HepG2 (cell line): ENCODE results near the gene MCAM. TPM values are rescaled to one million over a fixed set of nuclear protein-coding genes. Genes with fewer than 3 reads are reported as not detected.

Source experiments
- ATF7 ChIP-seq, 2 experiments: fragments of 450-650 bp in 1 of 2; sonication (generic) in 1 of 2; formaldehyde crosslinking in 1 of 2; IDR thresholded peaks; 2 replicates each; pipeline versions ENCODE4 v1.4.0 to v1.6.1; 2016 to 2020; ENCODE audit warnings: antibody characterized with exemption in 1 of 2, mild to moderate bottlenecking in 1 of 2, missing genetic modification reagents in 1 of 2
- BCL6 ChIP-seq: IDR thresholded peaks from 2 replicates; pipeline ENCODE4 v1.6.1; 2016; ENCODE audit warnings: missing genetic modification reagents, missing compliant biosample characterization
- CBX5 ChIP-seq: sonication (generic); formaldehyde crosslinking; IDR thresholded peaks from 2 replicates; pipeline ENCODE4 v1.4.0; 2020; ENCODE audit warnings: missing genetic modification reagents, borderline replicate concordance
- FOXA3 ChIP-seq: IDR thresholded peaks from 2 replicates; pipeline ENCODE4 v1.6.1; 2016; ENCODE audit warnings: missing genetic modification reagents, missing compliant biosample characterization
- MTF2 ChIP-seq: sonication (generic); formaldehyde crosslinking; IDR thresholded peaks from 2 replicates; pipeline ENCODE4 v1.5.0; 2020; ENCODE audit warnings: missing genetic modification reagents, borderline replicate concordance
- TMF1 ChIP-seq: sonication (generic); formaldehyde crosslinking; IDR thresholded peaks from 2 replicates; pipeline ENCODE4 v1.8.1; 2022; ENCODE audit warnings: low read depth, missing genetic modification reagents
- ZNF530 ChIP-seq: sonication (generic); formaldehyde crosslinking; IDR thresholded peaks from 2 replicates; pipeline ENCODE4 v1.5.0; 2020; ENCODE audit warnings: low read depth, mild to moderate bottlenecking, missing genetic modification reagents
- ZNF773 ChIP-seq: sonication (generic); formaldehyde crosslinking; IDR thresholded peaks from 2 replicates; pipeline ENCODE4 v1.4.0; 2020; ENCODE audit warnings: missing genetic modification reagents, borderline replicate concordance
- polyA plus RNA-seq, 8 experiments: library from polyadenylated mRNA; depleted of rRNA in 3 of 8; stranded (reverse) in 7 of 8; unstranded in 1 of 8; fragments of >200 nt; fragmentation: Illumina TruSeq in 4 of 8; extraction: Trizol in 4 of 8; gene quantifications; 2 replicates each; pipeline versions ENCODE4 v1.2.1 to v1.2.3, GENCODE V29; 2011 to 2016; ENCODE audit warnings: low read depth in 4 of 8, missing spikeins in 1 of 8, mixed read lengths in 1 of 8; ENCODE audit not compliant: insufficient read depth in 1 of 8
- total RNA-seq, 5 experiments: library from RNA; depleted of rRNA; stranded (reverse); fragments of >200 nt; fragmentation: Illumina TruSeq; extraction: Trizol; gene quantifications; 2 replicates each; pipeline ENCODE4 v1.2.3, GENCODE V29; 2016; ENCODE audit warnings: low read depth in 1 of 5
- TF ChIP-seq, protein P1 (sequence below): sonication (generic); formaldehyde crosslinking; IDR thresholded peaks from 2 replicates; pipeline ENCODE4 v1.5.1; 2020; ENCODE audit warnings: mild to moderate bottlenecking, missing genetic modification reagents, borderline replicate concordance
- TF ChIP-seq, protein P2 (sequence below): sonication (generic); formaldehyde crosslinking; conservative IDR thresholded peaks from 2 replicates; pipeline ENCODE4 v1.4.0; 2020; ENCODE audit warnings: missing genetic modification reagents

Gene MCAM
- total and polyA plus RNA-seq, 2 of the 13 experiments (the other 11 are each of a cell fraction or from before 2014, with no cell fraction given) = 12.1 to 15.2 TPM

DNA sequence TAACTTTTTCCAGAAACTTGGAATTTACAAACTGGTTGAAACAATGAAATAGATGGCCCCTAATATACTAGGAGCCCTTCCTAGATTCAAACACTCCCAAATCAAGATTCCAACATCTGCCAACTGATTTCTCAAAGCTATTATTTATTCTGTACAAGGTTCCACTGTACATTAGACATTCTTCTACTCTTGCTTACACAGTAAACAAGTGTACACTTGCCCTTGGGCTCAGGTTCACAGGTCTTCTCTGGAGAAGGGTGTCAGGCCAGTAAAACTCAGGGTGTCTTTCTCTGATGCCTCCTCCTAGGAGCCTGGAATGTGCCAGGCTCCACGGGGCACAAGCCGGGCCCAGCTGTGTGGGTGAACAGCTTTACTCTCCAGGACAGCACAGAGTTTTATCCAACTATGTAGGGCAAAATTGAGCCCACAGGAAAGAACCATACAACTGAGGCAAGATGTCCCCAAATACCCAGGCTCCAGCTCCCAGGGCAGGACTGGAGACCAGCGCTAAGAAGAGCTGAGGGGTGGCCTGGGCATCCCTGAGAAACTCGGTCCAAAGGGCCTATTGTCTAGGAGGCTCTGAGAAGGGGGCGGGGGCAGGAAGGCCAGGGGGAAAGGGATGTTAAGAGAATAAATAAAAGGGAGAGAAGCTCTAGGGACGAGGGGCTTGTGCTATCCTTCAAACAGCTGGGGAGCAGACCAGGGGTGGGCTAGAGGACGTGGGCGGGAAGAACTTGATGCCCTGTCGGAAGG, 38.3 kb upstream of the MCAM start (continued):
- TF ChIP-seq TMF1 = no peak
- TF ChIP-seq, protein P1, sequence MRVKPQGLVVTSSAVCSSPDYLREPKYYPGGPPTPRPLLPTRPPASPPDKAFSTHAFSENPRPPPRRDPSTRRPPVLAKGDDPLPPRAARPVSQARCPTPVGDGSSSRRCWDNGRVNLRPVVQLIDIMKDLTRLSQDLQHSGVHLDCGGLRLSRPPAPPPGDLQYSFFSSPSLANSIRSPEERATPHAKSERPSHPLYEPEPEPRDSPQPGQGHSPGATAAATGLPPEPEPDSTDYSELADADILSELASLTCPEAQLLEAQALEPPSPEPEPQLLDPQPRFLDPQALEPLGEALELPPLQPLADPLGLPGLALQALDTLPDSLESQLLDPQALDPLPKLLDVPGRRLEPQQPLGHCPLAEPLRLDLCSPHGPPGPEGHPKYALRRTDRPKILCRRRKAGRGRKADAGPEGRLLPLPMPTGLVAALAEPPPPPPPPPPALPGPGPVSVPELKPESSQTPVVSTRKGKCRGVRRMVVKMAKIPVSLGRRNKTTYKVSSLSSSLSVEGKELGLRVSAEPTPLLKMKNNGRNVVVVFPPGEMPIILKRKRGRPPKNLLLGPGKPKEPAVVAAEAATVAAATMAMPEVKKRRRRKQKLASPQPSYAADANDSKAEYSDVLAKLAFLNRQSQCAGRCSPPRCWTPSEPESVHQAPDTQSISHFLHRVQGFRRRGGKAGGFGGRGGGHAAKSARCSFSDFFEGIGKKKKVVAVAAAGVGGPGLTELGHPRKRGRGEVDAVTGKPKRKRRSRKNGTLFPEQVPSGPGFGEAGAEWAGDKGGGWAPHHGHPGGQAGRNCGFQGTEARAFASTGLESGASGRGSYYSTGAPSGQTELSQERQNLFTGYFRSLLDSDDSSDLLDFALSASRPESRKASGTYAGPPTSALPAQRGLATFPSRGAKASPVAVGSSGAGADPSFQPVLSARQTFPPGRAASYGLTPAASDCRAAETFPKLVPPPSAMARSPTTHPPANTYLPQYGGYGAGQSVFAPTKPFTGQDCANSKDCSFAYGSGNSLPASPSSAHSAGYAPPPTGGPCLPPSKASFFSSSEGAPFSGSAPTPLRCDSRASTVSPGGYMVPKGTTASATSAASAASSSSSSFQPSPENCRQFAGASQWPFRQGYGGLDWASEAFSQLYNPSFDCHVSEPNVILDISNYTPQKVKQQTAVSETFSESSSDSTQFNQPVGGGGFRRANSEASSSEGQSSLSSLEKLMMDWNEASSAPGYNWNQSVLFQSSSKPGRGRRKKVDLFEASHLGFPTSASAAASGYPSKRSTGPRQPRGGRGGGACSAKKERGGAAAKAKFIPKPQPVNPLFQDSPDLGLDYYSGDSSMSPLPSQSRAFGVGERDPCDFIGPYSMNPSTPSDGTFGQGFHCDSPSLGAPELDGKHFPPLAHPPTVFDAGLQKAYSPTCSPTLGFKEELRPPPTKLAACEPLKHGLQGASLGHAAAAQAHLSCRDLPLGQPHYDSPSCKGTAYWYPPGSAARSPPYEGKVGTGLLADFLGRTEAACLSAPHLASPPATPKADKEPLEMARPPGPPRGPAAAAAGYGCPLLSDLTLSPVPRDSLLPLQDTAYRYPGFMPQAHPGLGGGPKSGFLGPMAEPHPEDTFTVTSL (CRISPR knock-in tag) = no peak
- TF ChIP-seq ZNF773 = no peak
- no peak for TF ChIP-seq ZNF530 (CRISPR knock-in tag)
- TF ChIP-seq, protein P2, sequence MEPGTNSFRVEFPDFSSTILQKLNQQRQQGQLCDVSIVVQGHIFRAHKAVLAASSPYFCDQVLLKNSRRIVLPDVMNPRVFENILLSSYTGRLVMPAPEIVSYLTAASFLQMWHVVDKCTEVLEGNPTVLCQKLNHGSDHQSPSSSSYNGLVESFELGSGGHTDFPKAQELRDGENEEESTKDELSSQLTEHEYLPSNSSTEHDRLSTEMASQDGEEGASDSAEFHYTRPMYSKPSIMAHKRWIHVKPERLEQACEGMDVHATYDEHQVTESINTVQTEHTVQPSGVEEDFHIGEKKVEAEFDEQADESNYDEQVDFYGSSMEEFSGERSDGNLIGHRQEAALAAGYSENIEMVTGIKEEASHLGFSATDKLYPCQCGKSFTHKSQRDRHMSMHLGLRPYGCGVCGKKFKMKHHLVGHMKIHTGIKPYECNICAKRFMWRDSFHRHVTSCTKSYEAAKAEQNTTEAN = no peak
- no peak for TF ChIP-seq CBX5 (CRISPR knock-in tag)
- TF ChIP-seq BCL6 (CRISPR knock-in tag) = peak; percentile 21; the same call in 1 of the 2 replicates
- no peak for TF ChIP-seq MTF2 (CRISPR knock-in tag)
- TF ChIP-seq ATF7 (IDR thresholded peaks at IDR 0.05) = no peak
- TF ChIP-seq ATF7 (CRISPR knock-in tag; IDR thresholded peaks at IDR 0.05) = no peak
- peak; percentile 43 for TF ChIP-seq FOXA3 (CRISPR knock-in tag)
